Endothelial cell of umbilical vein (primary cell): ENCODE measurements around the gene DIDO1. TPM values are rescaled to one million over a fixed set of nuclear protein-coding genes. Genes with fewer than 3 reads are reported as not detected.

Experiments
- BruUV-seq: library from RNA; stranded (reverse); fragments of 400-500 nt; replicated peaks from 2 replicates; lab custom pipeline; 2021; lab: Mats Ljungman, UMichigan
- CTCF ChIA-PET: fragments of 300-600, 350-600 bp; sonication (Branson Sonifier 250); formaldehyde crosslinking; loops from one replicate; lab custom pipeline; 2021; ENCODE audit warnings: antibody characterized with exemption, inconsistent platforms; lab: Charles Lee
- POLR2A ChIA-PET: fragments of 300-600, 350-600 bp; sonication (Branson Sonifier 250); formaldehyde crosslinking; loops from one replicate; lab custom pipeline; 2021; ENCODE audit warnings: antibody characterized with exemption, inconsistent platforms; lab: Charles Lee
- DNase-seq: peaks from one replicate; pipeline ENCODE4 v3.0.0-alpha.2; 2011; ENCODE audit warnings: low read depth, low spot score
- FAIRE-seq: peaks from 2 replicates; lab custom pipeline; 2011; peaks lifted over from hg19 to GRCh38; lab: Jason Lieb, UNC
- H2AFZ ChIP-seq: 2 replicates; pipeline ENCODE4 v1.6.0; 2012; ENCODE audit warnings: low read depth, low read length, control low read depth, inconsistent platforms
- H3K27ac ChIP-seq: 2 replicates; pipeline ENCODE4 v1.5.1; 2011; ENCODE audit warnings: low read depth, mild to moderate bottlenecking, control low read depth, low read length, moderate library complexity; ENCODE audit not compliant: insufficient read depth
- H3K27me3 ChIP-seq, 2 experiments: 2 replicates each; pipeline versions ENCODE4 v1.6.0 to v1.6.1; 2011; ENCODE audit warnings: low read length in 2 of 2, mixed read lengths in 1 of 2; ENCODE audit not compliant: control insufficient read depth in 2 of 2, insufficient read depth in 2 of 2
- H3K36me3 ChIP-seq, 2 experiments: 2 replicates in 1 of 2; 3 replicates in 1 of 2; pipeline ENCODE4 v1.5.1; 2011; ENCODE audit warnings: low read length in 2 of 2, mild to moderate bottlenecking in 1 of 2, moderate library complexity in 1 of 2; ENCODE audit not compliant: control insufficient read depth in 2 of 2, insufficient read depth in 2 of 2; ENCODE audit errors: extremely low read depth in 1 of 2
- H3K4me1 ChIP-seq: 3 replicates; pipeline ENCODE4 v1.5.1; 2011; ENCODE audit warnings: mild to moderate bottlenecking, low read length; ENCODE audit not compliant: control insufficient read depth, insufficient read depth; ENCODE audit errors: extremely low read depth
- H3K4me2 ChIP-seq: 2 replicates; pipeline ENCODE4 v1.6.1; 2011; ENCODE audit warnings: low read length, control low read depth, mixed read lengths; ENCODE audit not compliant: insufficient read depth
- H3K4me3 ChIP-seq, 3 experiments: fragments of 200-600 bp in 1 of 3; sonication (generic), shearing (Covaris generic) in 1 of 3; replicated peaks in 1 of 3; 2 replicates each; pipeline ENCODE4 v1.5.1; 2011 to 2016; ENCODE audit warnings: control low read depth in 3 of 3, low read length in 3 of 3, mild to moderate bottlenecking in 2 of 3, inconsistent platforms in 1 of 3, low read depth in 1 of 3, moderate library complexity in 1 of 3; ENCODE audit not compliant: insufficient read depth in 1 of 3
- H3K79me2 ChIP-seq: 2 replicates; pipeline ENCODE4 v1.6.0; 2012; ENCODE audit warnings: low read length, inconsistent platforms; ENCODE audit not compliant: control insufficient read depth, insufficient read depth
- H3K9ac ChIP-seq: replicated peaks from 2 replicates; pipeline ENCODE3; 2011; ENCODE audit warnings: low read length, control low read depth; ENCODE audit not compliant: insufficient read depth; ENCODE audit errors: extremely low read depth
- H3K9me1 ChIP-seq: replicated peaks from 3 replicates; pipeline ENCODE4 v1.6.0; 2011; ENCODE audit warnings: mild to moderate bottlenecking, low read length; ENCODE audit not compliant: control insufficient read depth, insufficient read depth; ENCODE audit errors: extremely low read depth
- H3K9me3 ChIP-seq: replicated peaks from 2 replicates; pipeline ENCODE4 v1.5.1; 2012; ENCODE audit warnings: low read length, inconsistent platforms; ENCODE audit not compliant: control insufficient read depth, insufficient read depth
- H4K20me1 ChIP-seq: replicated peaks from 2 replicates; pipeline ENCODE3; 2011; ENCODE audit warnings: mild to moderate bottlenecking, low read length; ENCODE audit not compliant: control insufficient read depth, insufficient read depth; ENCODE audit errors: extremely low read depth
- EZH2 ChIP-seq: IDR thresholded peaks from 2 replicates; pipeline ENCODE4 v1.6.1; 2012; ENCODE audit warnings: borderline replicate concordance, low read depth, mild to moderate bottlenecking, moderate library complexity, low read length, inconsistent platforms; ENCODE audit not compliant: severe bottlenecking
- FOS ChIP-seq: IDR thresholded peaks from 2 replicates; pipeline ENCODE4 v1.6.1; 2011; ENCODE audit warnings: mild to moderate bottlenecking, low read length, moderate library complexity, borderline replicate concordance; ENCODE audit not compliant: insufficient read depth
- GATA2 ChIP-seq: IDR thresholded peaks from 2 replicates; pipeline ENCODE4 v1.7.0; 2011; ENCODE audit warnings: low read depth, mild to moderate bottlenecking, moderate library complexity, mixed read lengths, low read length; ENCODE audit not compliant: insufficient read length, insufficient read depth
- JUN ChIP-seq: IDR thresholded peaks from 2 replicates; pipeline ENCODE4 v1.6.1; 2011; ENCODE audit warnings: borderline replicate concordance, low read depth; ENCODE audit not compliant: insufficient read length, insufficient read depth
- MAX ChIP-seq: IDR thresholded peaks from 2 replicates; pipeline ENCODE4 v1.6.1; 2011; ENCODE audit not compliant: insufficient read depth, insufficient read length
- MYC ChIP-seq: IDR thresholded peaks from one replicate; pipeline ENCODE4 v1.6.1; 2011; ENCODE audit warnings: mild to moderate bottlenecking, low read depth, low read length
- POLR2A ChIP-seq: IDR thresholded peaks from 2 replicates; pipeline ENCODE4 v1.6.1; 2012; ENCODE audit warnings: low read depth, mild to moderate bottlenecking, control low read depth, low read length
- POLR2AphosphoS5 ChIP-seq: IDR thresholded peaks from 2 replicates; pipeline ENCODE4 v1.6.1; 2012; ENCODE audit warnings: low read depth, mild to moderate bottlenecking, control low read depth, low read length, moderate library complexity; ENCODE audit not compliant: insufficient read depth
- dilution Hi-C: fragments of 300-500 bp; cut with MboI; formaldehyde crosslinking; loops from one replicate; pipeline ENCODE4 v1.15.0; 2019; ENCODE audit warnings: low sequenced_read_pairs; ENCODE audit not compliant: extremely low pct_ligation_motif_present
- intact Hi-C: fragments of 100-400 bp; cut with micrococcal nuclease; formaldehyde crosslinking; loops from one replicate; pipeline ENCODE4 v1.10.0; 2022
- polyA plus RNA-seq, 4 experiments: library from polyadenylated mRNA; depleted of rRNA in 3 of 4; stranded (reverse) in 3 of 4; unstranded in 1 of 4; fragments of >200 nt; gene quantifications; 2 replicates each; pipeline versions ENCODE4 v1.2.1 to v1.2.3, GENCODE V29; 2011 to 2012; ENCODE audit warnings: missing spikeins in 1 of 4
- total RNA-seq: library from RNA; stranded (reverse); gene quantifications from 2 replicates; pipeline ENCODE4 v1.2.3, GENCODE V29; 2021
- TF ChIP-seq, protein P1 (sequence below), 2 donors: IDR thresholded peaks; 1 replicate in 1 of 2; 2 replicates in 1 of 2; pipeline ENCODE4 v1.5.1; 2011; ENCODE audit warnings: low read length in 2 of 2, mild to moderate bottlenecking in 2 of 2, moderate library complexity in 2 of 2, control low read depth in 1 of 2, inconsistent platforms in 1 of 2, low read depth in 1 of 2; ENCODE audit not compliant: insufficient read depth in 1 of 2; ENCODE audit errors: extremely low read depth in 1 of 2

DIDO1 gene
- total and polyA plus RNA-seq, 2 donors (not counting 3 experiments of a cell fraction or from before 2014, with no cell fraction given): 22.1 to 51.2 TPM

- Histone ChIP-seq H3K9ac (no peak overlapping the region), H3K27me3 (no peaks in the 10 kb centered on the region), H4K20me1 (no peaks in the 10 kb centered on the region), H3K4me2 (no peak overlapping the region), H3K79me2 (no peaks in the 10 kb centered on the region), H3K4me1 (no peaks in the 10 kb centered on the region), H3K27ac (no peak overlapping the region), H3K4me3 (no peak overlapping the region), H2AFZ (no peak overlapping the region), H3K36me3 (no peaks in the 10 kb centered on the region), H3K9me1 (no peaks in the 10 kb centered on the region), H3K9me3 (no peaks in the 10 kb centered on the region)
- no peak for DNase-seq
- POLR2A ChIA-PET: no interaction called here
- intact Hi-C loops (no loop called here), dilution Hi-C loops (no loop called here)
- TF ChIP-seq JUN (no peak), MAX (no peak), POLR2AphosphoS5 (no peak), GATA2 (no peak), EZH2 (no peak), POLR2A (no peak), FOS (no peak), MYC (no peak)
- TF ChIP-seq, protein P1, sequence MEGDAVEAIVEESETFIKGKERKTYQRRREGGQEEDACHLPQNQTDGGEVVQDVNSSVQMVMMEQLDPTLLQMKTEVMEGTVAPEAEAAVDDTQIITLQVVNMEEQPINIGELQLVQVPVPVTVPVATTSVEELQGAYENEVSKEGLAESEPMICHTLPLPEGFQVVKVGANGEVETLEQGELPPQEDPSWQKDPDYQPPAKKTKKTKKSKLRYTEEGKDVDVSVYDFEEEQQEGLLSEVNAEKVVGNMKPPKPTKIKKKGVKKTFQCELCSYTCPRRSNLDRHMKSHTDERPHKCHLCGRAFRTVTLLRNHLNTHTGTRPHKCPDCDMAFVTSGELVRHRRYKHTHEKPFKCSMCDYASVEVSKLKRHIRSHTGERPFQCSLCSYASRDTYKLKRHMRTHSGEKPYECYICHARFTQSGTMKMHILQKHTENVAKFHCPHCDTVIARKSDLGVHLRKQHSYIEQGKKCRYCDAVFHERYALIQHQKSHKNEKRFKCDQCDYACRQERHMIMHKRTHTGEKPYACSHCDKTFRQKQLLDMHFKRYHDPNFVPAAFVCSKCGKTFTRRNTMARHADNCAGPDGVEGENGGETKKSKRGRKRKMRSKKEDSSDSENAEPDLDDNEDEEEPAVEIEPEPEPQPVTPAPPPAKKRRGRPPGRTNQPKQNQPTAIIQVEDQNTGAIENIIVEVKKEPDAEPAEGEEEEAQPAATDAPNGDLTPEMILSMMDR (IDR thresholded peaks at IDR 0.05; ENCODE audit: extremely low read depth in 1 of 2, insufficient read depth in 1 of 2, low read depth in 1 of 2, low read length in 2 of 2): no peak
- CTCF ChIA-PET: no interaction called here
- BruUV-seq: no TSS peak
- FAIRE-seq: no peak
Observed at GRCh38 chr20:62845416-62846160, 80.7 kb downstream of the DIDO1 start.
